Brain microvascular endothelial cell (primary cell): ENCODE results near the gene PLET1.
"Not testable (repeated sequence)": the region's sequence is repeated elsewhere in the genome, so short reads cannot be mapped to it uniquely, and the experiment has no call there.

Experiments
- DNase-seq: peaks from one replicate; pipeline ENCODE4 v3.0.0-alpha.2; 2020
- H3K27ac ChIP-seq: fragments of 250-450 bp; sonication (Bioruptor Pico); 2 replicates; pipeline ENCODE4 v1.5.1; 2020; ENCODE audit warnings: mild to moderate bottlenecking, moderate library complexity
- H3K27me3 ChIP-seq: fragments of 250-450 bp; sonication (Bioruptor Pico); replicated peaks from 2 replicates; pipeline ENCODE4 v1.5.1; 2020; ENCODE audit warnings: mild to moderate bottlenecking
- H3K36me3 ChIP-seq: fragments of 250-450 bp; sonication (Bioruptor Pico); replicated peaks from 2 replicates; pipeline ENCODE4 v1.5.1; 2020; ENCODE audit warnings: mild to moderate bottlenecking
- H3K4me3 ChIP-seq: 2 replicates; pipeline ENCODE4 v1.5.1; 2011; ENCODE audit warnings: low read depth, mild to moderate bottlenecking, control low read depth, low read length, moderate library complexity
- in situ Hi-C: cut with HindIII; loops from 2 replicates; pipeline ENCODE4 v1.10.0; 2017; ENCODE audit warnings: low sequenced_read_pairs, low pct_ligation_motif_present
- TF ChIP-seq, protein P1 (sequence below): IDR thresholded peaks from 2 replicates; pipeline ENCODE4 v1.5.1; 2011; ENCODE audit warnings: low read depth, mild to moderate bottlenecking, moderate library complexity, low read length, control low read depth, inconsistent platforms; ENCODE audit errors: missing control alignments

The PLET1 gene

DNA sequence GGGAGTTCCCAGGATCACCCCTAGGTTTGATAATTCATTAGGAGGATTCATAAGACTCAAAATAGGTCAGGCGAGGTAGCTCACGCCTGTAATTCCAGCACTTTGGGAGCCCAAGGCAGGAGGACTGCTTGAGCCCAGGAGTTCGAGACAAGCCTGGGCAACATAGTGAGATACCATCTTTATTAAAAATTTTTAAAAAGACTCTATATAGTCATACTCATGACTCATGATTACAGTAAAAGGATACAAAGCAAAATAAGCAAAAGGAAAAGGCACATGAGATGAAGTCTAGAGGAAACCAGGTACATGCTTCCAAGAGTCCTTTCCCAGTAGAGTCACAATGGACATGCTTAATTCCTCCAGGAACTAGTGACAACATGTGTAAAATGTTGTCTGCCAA, 48.4 kb downstream of the PLET1 start:
- TF ChIP-seq, protein P1, sequence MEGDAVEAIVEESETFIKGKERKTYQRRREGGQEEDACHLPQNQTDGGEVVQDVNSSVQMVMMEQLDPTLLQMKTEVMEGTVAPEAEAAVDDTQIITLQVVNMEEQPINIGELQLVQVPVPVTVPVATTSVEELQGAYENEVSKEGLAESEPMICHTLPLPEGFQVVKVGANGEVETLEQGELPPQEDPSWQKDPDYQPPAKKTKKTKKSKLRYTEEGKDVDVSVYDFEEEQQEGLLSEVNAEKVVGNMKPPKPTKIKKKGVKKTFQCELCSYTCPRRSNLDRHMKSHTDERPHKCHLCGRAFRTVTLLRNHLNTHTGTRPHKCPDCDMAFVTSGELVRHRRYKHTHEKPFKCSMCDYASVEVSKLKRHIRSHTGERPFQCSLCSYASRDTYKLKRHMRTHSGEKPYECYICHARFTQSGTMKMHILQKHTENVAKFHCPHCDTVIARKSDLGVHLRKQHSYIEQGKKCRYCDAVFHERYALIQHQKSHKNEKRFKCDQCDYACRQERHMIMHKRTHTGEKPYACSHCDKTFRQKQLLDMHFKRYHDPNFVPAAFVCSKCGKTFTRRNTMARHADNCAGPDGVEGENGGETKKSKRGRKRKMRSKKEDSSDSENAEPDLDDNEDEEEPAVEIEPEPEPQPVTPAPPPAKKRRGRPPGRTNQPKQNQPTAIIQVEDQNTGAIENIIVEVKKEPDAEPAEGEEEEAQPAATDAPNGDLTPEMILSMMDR = no peak
- H3K27me3 ChIP-seq = no peaks in the 10 kb centered on the region
- H3K27ac ChIP-seq = no peak overlapping the region
- no peaks in the 10 kb centered on the region for H3K36me3 ChIP-seq
- in situ Hi-C loops = no loop called here
- no peak for DNase-seq
- no peak overlapping the region for H3K4me3 ChIP-seq

DNA sequence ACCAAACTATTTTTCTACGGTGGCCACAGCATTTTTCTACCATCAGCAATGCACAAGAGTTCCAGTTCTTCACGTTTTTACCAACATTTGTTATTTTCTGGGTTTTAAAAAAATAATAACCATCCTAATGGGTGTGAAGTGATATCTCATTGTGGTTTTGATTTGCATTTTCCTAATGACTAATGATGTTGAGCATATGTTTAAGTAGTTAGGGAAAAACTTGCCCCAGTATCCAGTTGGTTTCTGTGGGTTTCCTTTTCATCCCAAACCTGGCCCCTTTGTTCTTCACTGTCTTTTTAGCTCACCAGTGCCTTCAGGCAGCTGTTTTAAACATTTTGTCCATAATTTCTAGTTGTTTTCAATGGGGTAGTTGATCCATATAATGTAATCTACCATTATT, 49.1 kb downstream of the PLET1 start:
- DNase-seq = no peak

GRCh38 chr11:112210890-112211289, 49.8 kb downstream of the PLET1 start:
- in situ Hi-C loops = no loop called here
- no peak for DNase-seq
- TF ChIP-seq, protein P1 = no peak
- no peaks in the 10 kb centered on the region for H3K27me3 ChIP-seq
- no peak overlapping the region for H3K4me3 ChIP-seq
- H3K36me3 ChIP-seq = no peaks in the 10 kb centered on the region
- no peak overlapping the region for H3K27ac ChIP-seq

More for the DNA sequence above, 49.1 kb downstream of the PLET1 start:
- in situ Hi-C loops = no loop called here
- Histone ChIP-seq H3K4me3 (no peak overlapping the region), H3K36me3 (no peaks in the 10 kb centered on the region), H3K27me3 (no peaks in the 10 kb centered on the region), H3K27ac (no peak overlapping the region)
- TF ChIP-seq, protein P1 = no peak

DNA sequence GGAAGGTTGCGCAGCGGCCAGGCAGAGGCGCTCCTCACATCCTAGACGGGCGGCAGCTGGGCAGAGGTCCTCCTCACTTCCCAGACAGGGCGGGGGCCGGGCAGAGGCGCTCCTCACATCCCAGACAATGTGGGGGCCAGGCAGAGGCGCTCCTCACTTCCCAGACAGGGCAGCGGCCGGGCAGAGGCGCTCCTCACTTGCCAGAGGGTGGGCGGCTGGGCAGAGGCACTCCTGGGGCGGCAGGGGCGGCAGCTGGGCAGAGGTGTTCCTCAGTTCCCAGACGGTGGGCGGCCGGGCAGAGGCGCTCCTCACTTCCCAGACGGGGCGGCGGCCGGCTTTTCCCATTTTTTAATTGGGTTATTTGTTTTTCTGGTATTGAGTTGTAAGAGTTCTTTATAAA, 54.6 kb downstream of the PLET1 start:
- Histone ChIP-seq H3K27me3 (no peaks in the 10 kb centered on the region), H3K36me3 (no peaks in the 10 kb centered on the region), H3K27ac (no peak overlapping the region), H3K4me3 (no peak overlapping the region)
- in situ Hi-C loops = no loop called here
- TF ChIP-seq, protein P1 = no peak
- no peak for DNase-seq

GRCh38 chr11:112200252-112200651, 60.4 kb downstream of the PLET1 start:
- in situ Hi-C loops = no loop called here
- DNase-seq = no peak
- Histone ChIP-seq H3K27ac (no peak overlapping the region), H3K4me3 (no peak overlapping the region), H3K36me3 (no peaks in the 10 kb centered on the region), H3K27me3 (no peaks in the 10 kb centered on the region)
- TF ChIP-seq, protein P1 = no peak

DNA sequence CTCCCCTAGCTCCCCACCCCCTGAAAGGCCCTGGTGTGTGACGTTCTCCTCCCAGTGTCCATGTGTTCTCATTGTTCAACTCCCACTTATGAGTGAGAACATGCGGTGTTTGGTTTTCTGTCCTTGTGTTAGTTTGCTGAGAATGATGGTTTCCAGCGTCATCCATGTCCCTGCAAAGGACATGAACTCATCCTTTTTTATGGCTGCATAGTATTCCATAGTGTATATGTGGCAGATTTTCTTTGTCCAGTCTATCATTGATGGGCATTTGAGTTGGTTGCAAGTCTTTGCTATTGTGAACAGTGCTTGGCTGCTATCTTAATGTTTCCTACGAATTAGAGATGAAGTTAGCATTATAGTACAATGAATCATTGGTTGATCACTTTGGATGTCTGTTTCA, 61.6 kb downstream of the PLET1 start:
- H3K27me3 ChIP-seq, H3K36me3 ChIP-seq, H3K4me3 ChIP-seq, H3K27ac ChIP-seq, DNase-seq, in situ Hi-C loops: not testable (repeated sequence)
